ENCODE results near the gene AFG1L. TPM values are rescaled to one million over a fixed set of nuclear protein-coding genes. Genes with fewer than 3 reads are reported as not detected.

AFG1L gene
- total RNA-seq, 1 donor from 2014 or later: 8.2 TPM

- Mint-ChIP-seq H3K4me3 (no peak overlapping the region), H3K4me1 (peaks cover 23% of the 10 kb centered on the region), H3K27me3 (ENCODE audit: low read depth) (no peaks in the 10 kb centered on the region), H3K9me3 (no peaks in the 10 kb centered on the region), H3K27ac (ENCODE audit: unreplicated experiment) (no peak overlapping the region), H3K36me3 (ENCODE audit: low read depth) (peaks cover 2% of the 10 kb centered on the region)
- no peak for TF ChIP-seq CTCF (conservative IDR thresholded peaks at IDR 0.05)
- no peak for DNase-seq (ENCODE audit: low read depth, low spot score)
Observed at GRCh38 chr6:108359901-108360882, 65.3 kb downstream of the AFG1L start.

- DNase-seq (ENCODE audit: low read depth, low spot score): no peak
- Mint-ChIP-seq H3K27me3 (ENCODE audit: low read depth) (no peaks in the 10 kb centered on the region), H3K4me1 (peaks cover 23% of the 10 kb centered on the region), H3K9me3 (no peaks in the 10 kb centered on the region), H3K36me3 (ENCODE audit: low read depth) (peaks cover 2% of the 10 kb centered on the region), H3K27ac (ENCODE audit: unreplicated experiment) (no peak overlapping the region), H3K4me3 (no peak overlapping the region)
- TF ChIP-seq CTCF (conservative IDR thresholded peaks at IDR 0.05): no peak
Observed at GRCh38 chr6:108360919-108361311, 66.1 kb downstream of the AFG1L start.

GRCh38 chr6:108361312-108361932, 66.6 kb downstream of the AFG1L start:
- peaks cover 23% of the 10 kb centered on the region for H3K4me1 Mint-ChIP-seq
- H3K9me3 Mint-ChIP-seq: no peaks in the 10 kb centered on the region
- TF ChIP-seq CTCF (conservative IDR thresholded peaks at IDR 0.05): no peak
- H3K36me3 Mint-ChIP-seq (ENCODE audit: low read depth): peaks cover 2% of the 10 kb centered on the region
- H3K4me3 Mint-ChIP-seq: no peak overlapping the region
- DNase-seq (ENCODE audit: low read depth, low spot score): no peak
- H3K27me3 Mint-ChIP-seq (ENCODE audit: low read depth): no peaks in the 10 kb centered on the region
- no peak overlapping the region for H3K27ac Mint-ChIP-seq (ENCODE audit: unreplicated experiment)

GRCh38 chr6:108362455-108362854, 67.6 kb downstream of the AFG1L start:
- TF ChIP-seq CTCF (conservative IDR thresholded peaks at IDR 0.05): no peak
- peaks cover 23% of the 10 kb centered on the region for H3K4me1 Mint-ChIP-seq
- no peak for DNase-seq (ENCODE audit: low read depth, low spot score)
- H3K27me3 Mint-ChIP-seq (ENCODE audit: low read depth): no peaks in the 10 kb centered on the region
- no peaks in the 10 kb centered on the region for H3K9me3 Mint-ChIP-seq
- H3K36me3 Mint-ChIP-seq (ENCODE audit: low read depth): peaks cover 2% of the 10 kb centered on the region
- H3K4me3 Mint-ChIP-seq: no peak overlapping the region
- no peak overlapping the region for H3K27ac Mint-ChIP-seq (ENCODE audit: unreplicated experiment)

- Mint-ChIP-seq H3K36me3 (ENCODE audit: low read depth) (no peaks in the 10 kb centered on the region), H3K4me3 (no peak overlapping the region), H3K27ac (ENCODE audit: unreplicated experiment) (no peak overlapping the region), H3K27me3 (ENCODE audit: low read depth) (no peaks in the 10 kb centered on the region), H3K9me3 (no peaks in the 10 kb centered on the region), H3K4me1 (peaks cover 17% of the 10 kb centered on the region)
- DNase-seq (ENCODE audit: low read depth, low spot score): no peak
- TF ChIP-seq CTCF (conservative IDR thresholded peaks at IDR 0.05): no peak
Observed at GRCh38 chr6:108363113-108363512, 68.3 kb downstream of the AFG1L start.
